Adrenal gland (tissue), 5 donors: Measurements from ENCODE around the gene IRX3.

Experiments
- CTCF ChIP-seq, 6 experiments: fragments of 450-650 bp in 4 of 6; fragments of 200-600 bp in 2 of 6; sonication (generic) in 1 of 6; IDR thresholded peaks; 1 replicate in 5 of 6; 2 replicates in 1 of 6; pipeline versions ENCODE4 v1.5.1 to v1.8.0; 2016 to 2021; ENCODE audit warnings: antibody characterized with exemption in 6 of 6, mild to moderate bottlenecking in 2 of 6, moderate library complexity in 1 of 6
- POLR2A ChIP-seq, 2 donors: fragments of 450-650 bp; IDR thresholded peaks; one replicate each; pipeline ENCODE4 v1.6.1; 2017; ENCODE audit warnings: antibody characterized with exemption in 2 of 2, mild to moderate bottlenecking in 2 of 2, moderate library complexity in 1 of 2
- donor health status: DM: no; HTN: no; CAD: no.

DNA sequence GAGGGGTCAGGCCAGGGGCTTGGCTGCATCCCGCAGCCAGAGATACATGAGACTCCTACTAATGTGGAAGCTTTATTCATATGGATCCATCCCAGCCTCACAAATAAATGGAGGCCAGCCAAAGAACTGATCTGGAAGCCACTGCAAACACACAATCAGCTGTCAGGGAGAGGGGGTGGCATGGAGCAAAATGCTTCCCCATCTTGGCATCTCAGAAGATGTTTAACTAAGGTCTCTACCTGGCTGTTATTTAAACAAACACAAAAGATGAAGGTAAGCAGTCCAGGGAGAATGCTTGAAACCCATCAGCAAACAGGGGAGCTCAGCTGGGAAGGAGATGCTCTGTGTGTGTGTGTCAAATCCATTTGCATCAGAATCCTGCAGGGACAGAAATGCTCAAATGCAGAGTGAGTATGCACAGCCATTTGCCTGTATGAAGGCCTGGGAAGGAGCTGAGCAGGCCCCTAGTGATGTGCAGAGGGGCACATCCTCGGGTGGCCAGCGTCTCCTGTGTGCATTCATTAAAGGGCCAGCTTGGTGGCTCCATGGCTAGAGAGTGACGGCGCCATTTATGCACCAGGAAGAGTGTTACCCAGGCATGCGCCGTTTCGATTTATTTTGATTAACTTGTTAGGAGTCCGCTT is 34.2 kb upstream of the IRX3 start:
- TF ChIP-seq CTCF (IDR thresholded peaks at IDR 0.05), result no peak
- TF ChIP-seq POLR2A (IDR thresholded peaks at IDR 0.05), result no peak
